ENCODE measurements around the gene BEGAIN. TPM values are rescaled to one million over a fixed set of nuclear protein-coding genes. Genes with fewer than 3 reads are reported as not detected.

The BEGAIN gene
- total RNA-seq, 1 donor from 2014 or later: 5.1 TPM

GRCh38 chr14:100568998-100569733, 18.1 kb downstream of the BEGAIN start:
- Mint-ChIP-seq H3K27ac (no peak overlapping the region), H3K4me3 (peak overlapping the region; percentile 69), H3K36me3 (no peaks in the 10 kb centered on the region), H3K4me1 (peaks cover 9% of the 10 kb centered on the region), H3K9me3 (no peaks in the 10 kb centered on the region), H3K27me3 (ENCODE audit: low read depth) (peaks cover 81% of the 10 kb centered on the region)
- TF ChIP-seq, protein P1, sequence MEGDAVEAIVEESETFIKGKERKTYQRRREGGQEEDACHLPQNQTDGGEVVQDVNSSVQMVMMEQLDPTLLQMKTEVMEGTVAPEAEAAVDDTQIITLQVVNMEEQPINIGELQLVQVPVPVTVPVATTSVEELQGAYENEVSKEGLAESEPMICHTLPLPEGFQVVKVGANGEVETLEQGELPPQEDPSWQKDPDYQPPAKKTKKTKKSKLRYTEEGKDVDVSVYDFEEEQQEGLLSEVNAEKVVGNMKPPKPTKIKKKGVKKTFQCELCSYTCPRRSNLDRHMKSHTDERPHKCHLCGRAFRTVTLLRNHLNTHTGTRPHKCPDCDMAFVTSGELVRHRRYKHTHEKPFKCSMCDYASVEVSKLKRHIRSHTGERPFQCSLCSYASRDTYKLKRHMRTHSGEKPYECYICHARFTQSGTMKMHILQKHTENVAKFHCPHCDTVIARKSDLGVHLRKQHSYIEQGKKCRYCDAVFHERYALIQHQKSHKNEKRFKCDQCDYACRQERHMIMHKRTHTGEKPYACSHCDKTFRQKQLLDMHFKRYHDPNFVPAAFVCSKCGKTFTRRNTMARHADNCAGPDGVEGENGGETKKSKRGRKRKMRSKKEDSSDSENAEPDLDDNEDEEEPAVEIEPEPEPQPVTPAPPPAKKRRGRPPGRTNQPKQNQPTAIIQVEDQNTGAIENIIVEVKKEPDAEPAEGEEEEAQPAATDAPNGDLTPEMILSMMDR (IDR thresholded peaks at IDR 0.05; ENCODE audit: unreplicated experiment): no peak
- no peak for DNase-seq (ENCODE audit: low spot score in 2 of 2, unreplicated experiment in 2 of 2)

DNA sequence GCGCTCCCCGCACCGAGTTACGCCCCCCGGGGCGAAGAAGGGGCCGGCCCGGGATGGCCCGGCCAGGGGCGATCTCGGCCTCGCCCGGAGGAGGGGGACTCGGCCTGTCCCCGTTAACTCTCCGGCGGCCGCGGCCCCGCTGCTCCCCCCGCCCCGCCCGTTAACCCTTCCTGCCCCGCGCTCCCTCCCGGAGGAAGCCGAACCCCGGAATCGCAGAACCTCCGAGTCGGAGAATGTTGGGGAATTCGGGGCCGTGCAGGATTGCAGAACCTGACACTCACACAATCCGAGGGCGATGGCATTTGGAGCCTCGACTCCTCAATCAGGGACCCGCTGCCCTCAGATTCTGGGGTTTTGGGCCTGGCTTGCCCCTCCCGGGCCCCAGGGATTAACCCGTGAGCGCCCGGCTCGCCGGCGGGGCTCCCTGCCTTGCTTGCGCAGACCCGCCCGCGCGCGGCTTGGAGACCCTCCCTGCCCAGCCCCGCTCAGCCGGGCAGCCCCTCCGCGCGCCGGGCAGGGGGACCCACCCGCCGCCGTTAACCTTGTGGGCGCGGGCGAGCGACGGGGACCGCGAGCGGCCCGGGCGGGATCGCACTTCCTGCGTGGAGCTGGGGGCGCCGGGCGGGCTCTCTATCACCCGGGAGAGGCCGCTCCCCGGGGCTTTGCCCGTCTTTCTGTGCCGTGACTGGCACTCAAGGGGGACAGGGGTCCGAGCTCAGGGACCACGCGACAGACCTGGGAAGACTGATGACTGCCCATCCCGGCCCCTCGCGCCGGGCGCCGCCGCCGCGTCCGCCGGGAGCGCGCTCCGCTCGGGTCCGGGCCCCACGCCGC, 18.8 kb downstream of the BEGAIN start:
- peak overlapping the region; percentile 47 for H3K4me3 Mint-ChIP-seq

DNA sequence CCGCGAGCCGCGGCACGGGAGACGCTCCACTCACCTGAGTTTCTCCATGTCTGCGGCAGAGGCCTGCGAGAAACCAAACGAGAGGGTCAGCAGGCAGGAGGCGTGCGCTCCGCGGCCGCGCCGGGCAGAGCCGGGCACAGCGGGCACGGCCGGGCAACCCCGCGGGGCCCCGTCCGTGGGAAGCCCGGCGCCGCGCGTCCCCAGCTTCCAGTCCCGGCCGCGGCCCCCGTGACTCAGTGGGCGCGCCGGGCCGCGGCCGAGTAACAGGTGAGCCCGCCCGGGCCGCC, 19.4 kb downstream of the BEGAIN start:
- no peaks in the 10 kb centered on the region for H3K9me3 Mint-ChIP-seq
- no peak for DNase-seq (ENCODE audit: low spot score in 2 of 2, unreplicated experiment in 2 of 2)
- H3K36me3 Mint-ChIP-seq: no peaks in the 10 kb centered on the region
- H3K27ac Mint-ChIP-seq: no peak overlapping the region
- TF ChIP-seq, protein P1 (IDR thresholded peaks at IDR 0.05; ENCODE audit: unreplicated experiment): no peak
- no peak overlapping the region for H3K4me3 Mint-ChIP-seq
- peaks cover 8% of the 10 kb centered on the region for H3K4me1 Mint-ChIP-seq
- H3K27me3 Mint-ChIP-seq (ENCODE audit: low read depth): peaks cover 83% of the 10 kb centered on the region

More for the DNA sequence above, 18.8 kb downstream of the BEGAIN start:
- Mint-ChIP-seq H3K27me3 (ENCODE audit: low read depth) (peaks cover 82% of the 10 kb centered on the region), H3K9me3 (no peaks in the 10 kb centered on the region), H3K4me1 (peaks cover 9% of the 10 kb centered on the region), H3K36me3 (no peaks in the 10 kb centered on the region), H3K27ac (no peak overlapping the region)
- DNase-seq (ENCODE audit: low spot score in 2 of 2, unreplicated experiment in 2 of 2): no peak
- TF ChIP-seq, protein P1 (IDR thresholded peaks at IDR 0.05; ENCODE audit: unreplicated experiment): no peak

DNA sequence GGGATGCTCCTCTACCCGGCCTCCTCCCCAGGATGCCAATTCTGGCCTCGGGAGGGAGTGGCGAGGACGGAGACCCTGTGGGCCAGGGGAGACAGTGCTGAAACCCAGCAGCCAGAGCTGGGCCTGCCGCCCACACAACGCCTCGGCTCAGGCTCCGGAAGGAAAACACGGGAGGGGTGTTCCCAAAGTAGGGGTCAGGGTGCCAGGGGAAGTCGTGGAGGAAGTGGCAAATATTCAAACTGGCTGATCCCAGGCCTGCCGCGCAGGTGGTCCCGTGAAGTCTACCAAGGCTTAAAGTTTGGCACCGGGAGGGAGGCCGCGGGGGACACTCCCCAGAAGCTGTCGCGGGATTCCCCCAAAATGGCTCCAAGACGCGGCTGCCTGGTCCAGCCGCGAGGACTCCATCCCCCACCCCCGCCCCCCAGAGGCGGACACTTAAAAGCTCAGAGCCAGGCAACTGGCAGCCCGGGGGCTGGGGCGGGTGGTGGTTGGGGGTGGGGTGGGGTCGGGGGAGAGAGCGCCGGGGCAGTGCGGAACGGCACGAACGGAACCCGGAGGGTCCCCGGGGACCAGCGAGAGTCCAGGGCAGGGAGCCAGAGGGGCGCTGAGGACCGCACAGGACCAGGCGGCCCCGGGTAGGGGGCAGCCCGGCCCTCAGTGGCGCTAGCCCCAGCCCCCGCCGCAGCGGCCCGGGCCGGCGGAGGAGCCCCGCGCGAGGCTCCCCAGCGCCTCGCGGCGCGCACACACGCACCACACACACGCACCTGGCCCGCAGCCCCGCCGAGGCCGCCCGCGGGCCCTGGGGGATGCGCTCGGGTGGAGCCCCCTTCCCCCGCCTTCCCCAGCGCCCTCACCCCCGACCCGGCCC, 20.0 kb downstream of the BEGAIN start:
- no peaks in the 10 kb centered on the region for H3K9me3 Mint-ChIP-seq
- peaks cover 83% of the 10 kb centered on the region for H3K27me3 Mint-ChIP-seq (ENCODE audit: low read depth)
- TF ChIP-seq, protein P1 (IDR thresholded peaks at IDR 0.05; ENCODE audit: unreplicated experiment): no peak

DNA sequence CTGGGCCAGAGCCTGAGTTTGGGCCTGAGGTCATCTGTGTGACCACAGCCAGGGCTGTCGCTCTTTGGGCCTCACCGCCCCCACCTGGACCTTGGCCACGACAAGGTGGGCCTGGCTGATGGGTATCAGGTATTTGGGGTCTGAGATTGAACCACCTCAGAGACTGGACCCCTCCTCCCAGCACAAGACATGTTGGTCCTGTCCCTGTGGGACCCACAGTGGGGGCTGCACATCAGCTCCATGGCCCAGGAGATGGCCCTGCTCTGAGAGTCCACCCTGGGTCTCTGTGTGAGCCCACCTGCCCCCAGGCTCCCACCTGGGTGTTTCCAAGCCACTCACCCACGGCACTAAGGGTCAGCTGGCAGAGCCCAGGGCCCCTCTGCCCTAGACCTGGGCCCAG, 20.6 kb downstream of the BEGAIN start:
- TF ChIP-seq, protein P1 (IDR thresholded peaks at IDR 0.05; ENCODE audit: unreplicated experiment): no peak
- Mint-ChIP-seq H3K27ac (no peak overlapping the region), H3K4me3 (peak overlapping the region; percentile 55), H3K27me3 (ENCODE audit: low read depth) (peaks cover 76% of the 10 kb centered on the region), H3K9me3 (no peaks in the 10 kb centered on the region), H3K36me3 (no peaks in the 10 kb centered on the region), H3K4me1 (peaks cover 6% of the 10 kb centered on the region)
- no peak for DNase-seq (ENCODE audit: low spot score in 2 of 2, unreplicated experiment in 2 of 2)

More for the DNA sequence above, 20.0 kb downstream of the BEGAIN start:
- Mint-ChIP-seq H3K27ac (no peak overlapping the region), H3K4me1 (peaks cover 6% of the 10 kb centered on the region), H3K36me3 (no peaks in the 10 kb centered on the region), H3K4me3 (peak overlapping the region; percentile 55)
- no peak for DNase-seq (ENCODE audit: low spot score in 2 of 2, unreplicated experiment in 2 of 2)
